Measurements from ENCODE around the gene LRRC70. TPM values are rescaled to one million over a fixed set of nuclear protein-coding genes. Genes with fewer than 3 reads are reported as not detected.
"Not testable (repeated sequence)": the region's sequence is repeated elsewhere in the genome, so short reads cannot be mapped to it uniquely, and the experiment has no call there.

LRRC70 gene
- total RNA-seq, 2 donors from 2014 or later: 5.8 to 6.1 TPM

GRCh38 chr5:62562867-62563266 is 15.8 kb upstream of the LRRC70 start:
- ATAC-seq (no peak), DNase-seq (no peak)
- Mint-ChIP-seq H3K4me3 (no peak overlapping the region), H3K4me1 (peaks cover 3% of the 10 kb centered on the region), H3K36me3 (ENCODE audit: low read depth) (peaks cover 8% of the 10 kb centered on the region), H3K27me3 (no peaks in the 10 kb centered on the region), H3K27ac (no peak overlapping the region)
- no peaks in the 10 kb centered on the region for H3K9me3 ChIP-seq (ENCODE audit: control insufficient read depth, low read length, poor library complexity, severe bottlenecking)

DNA sequence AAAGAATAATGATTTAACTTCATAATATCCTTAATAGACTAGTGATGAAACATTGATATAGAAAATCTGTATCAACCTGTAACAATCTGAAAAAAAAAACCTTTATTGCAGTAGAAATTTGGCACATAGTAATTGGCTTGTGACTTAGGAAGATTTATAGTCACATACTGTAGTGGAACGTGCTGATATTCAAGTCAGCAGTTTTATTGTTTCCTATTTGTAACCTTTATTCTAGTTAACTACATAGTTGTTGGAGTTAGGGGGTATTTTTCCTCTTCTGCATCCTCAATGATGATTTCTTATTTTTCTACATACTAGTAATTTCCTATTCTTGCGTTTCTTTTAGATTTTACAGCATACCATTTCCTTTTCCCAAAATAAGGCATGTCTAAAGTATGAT is 14.5 kb upstream of the LRRC70 start:
- ATAC-seq: no peak
- no peak overlapping the region for H3K27ac Mint-ChIP-seq
- H3K4me1 Mint-ChIP-seq: peaks cover 5% of the 10 kb centered on the region
- no peaks in the 10 kb centered on the region for H3K27me3 Mint-ChIP-seq
- no peak overlapping the region for H3K4me3 Mint-ChIP-seq
- peaks cover 10% of the 10 kb centered on the region for H3K36me3 Mint-ChIP-seq (ENCODE audit: low read depth)
- no peaks in the 10 kb centered on the region for H3K9me3 ChIP-seq (ENCODE audit: control insufficient read depth, low read length, poor library complexity, severe bottlenecking)
- DNase-seq: no peak

GRCh38 chr5:62565740-62566139 is 12.9 kb upstream of the LRRC70 start:
- not testable (repeated sequence) for H3K4me3 Mint-ChIP-seq; H3K36me3 Mint-ChIP-seq (ENCODE audit: low read depth)

DNA sequence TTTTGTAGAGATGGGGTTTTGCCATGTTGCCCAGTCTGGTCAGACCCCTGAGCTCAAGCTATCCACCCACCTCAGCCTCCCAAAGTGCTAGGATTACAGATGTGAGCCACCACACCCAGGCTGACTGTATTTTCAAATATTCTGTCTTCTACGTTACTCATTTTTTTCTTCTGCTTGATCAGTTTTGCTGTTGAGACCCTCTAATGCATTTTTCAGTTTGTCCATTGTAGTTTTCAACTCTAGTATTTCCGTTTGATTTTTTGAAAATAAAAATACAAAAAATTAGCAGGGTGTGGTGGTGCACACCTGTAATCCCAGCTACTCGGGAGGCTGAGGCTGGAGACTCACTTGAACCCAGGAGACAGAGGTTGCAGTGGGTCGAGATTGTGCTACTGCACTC is 10.5 kb upstream of the LRRC70 start:
- Mint-ChIP-seq H3K4me3 (no peak overlapping the region), H3K27ac (no peak overlapping the region), H3K36me3 (ENCODE audit: low read depth) (peaks cover 7% of the 10 kb centered on the region), H3K4me1 (peaks cover 5% of the 10 kb centered on the region), H3K27me3 (no peaks in the 10 kb centered on the region)
- H3K9me3 ChIP-seq (ENCODE audit: control insufficient read depth, low read length, poor library complexity, severe bottlenecking): no peaks in the 10 kb centered on the region
- DNase-seq: no peak
- no peak for ATAC-seq

More at GRCh38 chr5:62565740-62566139, 12.9 kb upstream of the LRRC70 start:
- DNase-seq; H3K9me3 ChIP-seq (ENCODE audit: control insufficient read depth, low read length, poor library complexity, severe bottlenecking); H3K27me3 Mint-ChIP-seq; H3K27ac Mint-ChIP-seq; ATAC-seq; H3K4me1 Mint-ChIP-seq: not testable (repeated sequence)

- H3K27ac Mint-ChIP-seq: no peak overlapping the region
- DNase-seq (no peak), ATAC-seq (no peak)
- peaks cover 7% of the 10 kb centered on the region for H3K36me3 Mint-ChIP-seq (ENCODE audit: low read depth)
- no peaks in the 10 kb centered on the region for H3K9me3 ChIP-seq (ENCODE audit: control insufficient read depth, low read length, poor library complexity, severe bottlenecking)
- no peaks in the 10 kb centered on the region for H3K27me3 Mint-ChIP-seq
- no peak overlapping the region for H3K4me3 Mint-ChIP-seq
- peaks cover 5% of the 10 kb centered on the region for H3K4me1 Mint-ChIP-seq
These were observed 9.7 kb upstream of the LRRC70 start for GRCh38 chr5:62568800-62569432.

GRCh38 chr5:62569470-62569869 is 9.1 kb upstream of the LRRC70 start:
- no peaks in the 10 kb centered on the region for H3K27me3 Mint-ChIP-seq
- peaks cover 7% of the 10 kb centered on the region for H3K36me3 Mint-ChIP-seq (ENCODE audit: low read depth)
- ATAC-seq: no peak
- no peaks in the 10 kb centered on the region for H3K9me3 ChIP-seq (ENCODE audit: control insufficient read depth, low read length, poor library complexity, severe bottlenecking)
- no peak overlapping the region for H3K4me3 Mint-ChIP-seq
- H3K27ac Mint-ChIP-seq: no peak overlapping the region
- no peak for DNase-seq
- peaks cover 8% of the 10 kb centered on the region for H3K4me1 Mint-ChIP-seq

- Mint-ChIP-seq H3K4me1 (peaks cover 16% of the 10 kb centered on the region), H3K27me3 (no peaks in the 10 kb centered on the region), H3K27ac (no peak overlapping the region), H3K36me3 (ENCODE audit: low read depth) (peaks cover 5% of the 10 kb centered on the region), H3K4me3 (no peak overlapping the region)
- DNase-seq: no peak
- ATAC-seq: no peak
- H3K9me3 ChIP-seq (ENCODE audit: control insufficient read depth, low read length, poor library complexity, severe bottlenecking): no peaks in the 10 kb centered on the region
These were observed 5.6 kb upstream of the LRRC70 start for GRCh38 chr5:62572918-62573514.

DNA sequence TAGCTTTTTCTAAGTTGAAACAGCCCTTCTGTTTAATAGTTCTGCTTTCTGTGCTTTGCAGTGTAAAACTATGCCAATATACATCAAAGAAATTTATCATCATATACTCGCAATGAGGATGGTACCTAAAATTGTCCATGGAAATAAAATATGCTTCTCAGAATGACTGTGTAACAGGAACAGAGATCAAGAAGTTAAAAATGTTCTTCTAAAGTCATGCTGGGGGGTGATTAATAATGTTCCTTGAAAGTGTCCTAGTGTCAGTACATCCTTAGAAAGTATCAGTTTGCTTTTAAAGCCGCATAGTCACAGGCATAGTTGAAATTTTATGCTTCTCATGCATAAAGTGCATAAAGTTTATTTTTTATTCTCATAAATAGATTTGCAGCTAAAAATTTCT is 4.0 kb upstream of the LRRC70 start:
- Mint-ChIP-seq H3K4me3 (no peak overlapping the region), H3K4me1 (peaks cover 14% of the 10 kb centered on the region), H3K27me3 (no peaks in the 10 kb centered on the region), H3K36me3 (ENCODE audit: low read depth) (peaks cover 3% of the 10 kb centered on the region), H3K27ac (no peak overlapping the region)
- H3K9me3 ChIP-seq (ENCODE audit: control insufficient read depth, low read length, poor library complexity, severe bottlenecking): no peaks in the 10 kb centered on the region
- DNase-seq (no peak), ATAC-seq (no peak)

DNA sequence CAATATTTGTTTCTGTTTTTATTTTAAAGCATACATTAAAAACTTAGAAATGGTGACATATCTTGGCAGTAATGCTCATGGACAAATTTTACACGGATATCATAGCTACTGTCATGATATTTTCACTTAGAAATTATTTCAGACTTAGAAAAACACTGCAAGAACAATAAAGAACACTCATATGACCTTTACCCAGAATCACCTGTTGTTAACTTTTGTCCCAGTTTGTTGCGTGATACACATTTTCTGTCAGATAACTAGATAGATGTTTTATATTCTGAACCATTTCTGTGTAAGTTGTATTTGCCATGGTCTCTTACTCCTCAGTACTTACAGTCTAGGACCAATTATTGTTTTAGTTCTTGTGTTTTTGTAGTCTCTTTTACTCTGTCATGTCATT is 3.6 kb upstream of the LRRC70 start:
- DNase-seq (no peak), ATAC-seq (no peak)
- no peaks in the 10 kb centered on the region for H3K9me3 ChIP-seq (ENCODE audit: control insufficient read depth, low read length, poor library complexity, severe bottlenecking)
- Mint-ChIP-seq H3K4me3 (no peak overlapping the region), H3K27ac (peak overlapping the region; percentile 2), H3K27me3 (no peaks in the 10 kb centered on the region), H3K36me3 (ENCODE audit: low read depth) (peaks cover 3% of the 10 kb centered on the region), H3K4me1 (peaks cover 14% of the 10 kb centered on the region)

- peaks cover 16% of the 10 kb centered on the region for H3K4me1 Mint-ChIP-seq
- DNase-seq: no peak
- peak overlapping the region; percentile 2 for H3K27ac Mint-ChIP-seq
- peaks cover 3% of the 10 kb centered on the region for H3K36me3 Mint-ChIP-seq (ENCODE audit: low read depth)
- H3K4me3 Mint-ChIP-seq: no peak overlapping the region
- no peaks in the 10 kb centered on the region for H3K9me3 ChIP-seq (ENCODE audit: control insufficient read depth, low read length, poor library complexity, severe bottlenecking)
- H3K27me3 Mint-ChIP-seq: no peaks in the 10 kb centered on the region
- no peak for ATAC-seq
These were observed 3.1 kb upstream of the LRRC70 start for GRCh38 chr5:62575489-62575888.

- Mint-ChIP-seq H3K27ac (peak overlapping the region; percentile 2), H3K27me3 (no peaks in the 10 kb centered on the region), H3K4me3 (peak overlapping the region; percentile 15), H3K4me1 (peaks cover 21% of the 10 kb centered on the region), H3K36me3 (ENCODE audit: low read depth) (peaks cover 3% of the 10 kb centered on the region)
- ATAC-seq (no peak), DNase-seq (no peak)
- no peaks in the 10 kb centered on the region for H3K9me3 ChIP-seq (ENCODE audit: control insufficient read depth, low read length, poor library complexity, severe bottlenecking)
These were observed 1.9 kb upstream of the LRRC70 start for GRCh38 chr5:62576570-62577170.

DNA sequence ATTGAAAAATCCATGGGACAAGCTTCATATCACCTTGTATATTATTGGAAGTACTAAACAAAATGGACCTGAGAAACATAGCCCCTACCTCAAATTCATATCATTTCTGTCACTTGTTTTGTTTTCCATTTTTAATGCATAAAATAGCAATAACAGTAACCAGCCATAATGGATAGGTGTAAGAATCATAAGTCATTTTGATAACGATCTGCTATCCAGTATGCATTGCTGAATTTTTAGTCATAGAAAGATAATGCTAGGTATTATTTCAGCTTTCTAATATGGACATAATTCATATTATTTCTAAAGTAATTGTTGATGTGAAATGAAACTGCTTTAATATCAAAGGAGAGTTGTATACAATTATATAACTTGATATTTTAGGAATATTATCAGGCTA is 1.1 kb upstream of the LRRC70 start:
- DNase-seq: no peak
- no peak for ATAC-seq
- peak overlapping the region; percentile 2 for H3K27ac Mint-ChIP-seq
- H3K4me3 Mint-ChIP-seq: no peak overlapping the region
- H3K9me3 ChIP-seq (ENCODE audit: control insufficient read depth, low read length, poor library complexity, severe bottlenecking): no peaks in the 10 kb centered on the region
- H3K27me3 Mint-ChIP-seq: no peaks in the 10 kb centered on the region
- peaks cover 27% of the 10 kb centered on the region for H3K4me1 Mint-ChIP-seq
- peaks cover 3% of the 10 kb centered on the region for H3K36me3 Mint-ChIP-seq (ENCODE audit: low read depth)

DNA sequence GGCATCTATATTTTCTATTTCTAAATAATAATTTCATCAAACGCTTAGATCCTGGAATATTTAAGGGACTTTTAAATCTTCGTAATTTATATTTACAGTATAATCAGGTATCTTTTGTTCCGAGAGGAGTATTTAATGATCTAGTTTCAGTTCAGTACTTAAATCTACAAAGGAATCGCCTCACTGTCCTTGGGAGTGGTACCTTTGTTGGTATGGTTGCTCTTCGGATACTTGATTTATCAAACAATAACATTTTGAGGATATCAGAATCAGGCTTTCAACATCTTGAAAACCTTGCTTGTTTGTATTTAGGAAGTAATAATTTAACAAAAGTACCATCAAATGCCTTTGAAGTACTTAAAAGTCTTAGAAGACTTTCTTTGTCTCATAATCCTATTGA is 1.1 kb downstream of the LRRC70 start:
- ATAC-seq (no peak), DNase-seq (no peak)
- Mint-ChIP-seq H3K4me1 (peaks cover 26% of the 10 kb centered on the region), H3K27ac (peak overlapping the region; percentile 92), H3K4me3 (no peak overlapping the region), H3K36me3 (ENCODE audit: low read depth) (peaks cover 3% of the 10 kb centered on the region), H3K27me3 (no peaks in the 10 kb centered on the region)
- H3K9me3 ChIP-seq (ENCODE audit: control insufficient read depth, low read length, poor library complexity, severe bottlenecking): no peaks in the 10 kb centered on the region
